NCI-H1417 (cell line): ENCODE measurements around the gene LRBA.

Source experiments
- DNase-seq, 3 experiments: peaks; one replicate each; lab custom pipeline; 2025; lab: John Stamatoyannopoulos, UW

Gene LRBA

GRCh38 chr4:150216726-150217125, 798.4 kb downstream of the LRBA start:
- peak in 1 of 3 experiments; percentile 28 for DNase-seq

DNA sequence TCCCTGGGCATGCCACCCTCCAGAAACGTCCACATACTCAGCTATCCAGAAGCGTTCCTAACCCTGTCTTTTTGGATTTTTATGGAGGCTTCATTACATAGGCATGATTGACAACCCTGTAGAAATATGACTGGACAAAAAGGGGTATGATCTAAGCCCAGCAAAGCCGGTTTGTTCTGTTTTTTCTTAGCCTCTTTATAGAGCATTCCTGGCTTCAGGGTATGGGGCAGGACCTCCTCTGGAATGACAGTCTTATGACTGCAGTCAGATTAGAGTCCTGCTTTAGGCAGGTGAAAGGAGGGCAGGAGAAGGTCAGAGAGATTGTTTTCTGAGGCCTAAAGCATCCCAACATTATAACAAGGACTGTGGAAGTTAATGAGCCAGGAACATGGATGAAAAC, 799.5 kb downstream of the LRBA start:
- DNase-seq, result no peak
